Activated naive CD8-positive, alpha-beta T cell treated with anti-CD3 and anti-CD28 coated beads, Interleukin-2, amount 10 ng/mL, durations not matched to agents 7 days and 5 days (primary cell): ENCODE measurements around the gene DAGLB. TPM values are rescaled to one million over a fixed set of nuclear protein-coding genes. Genes with fewer than 3 reads are reported as not detected.
"Not testable (repeated sequence)": the region's sequence is repeated elsewhere in the genome, so short reads cannot be mapped to it uniquely, and the experiment has no call there.

ENCODE experiments used
- ATAC-seq: fragments of 150-1000 bp; cut with Tn5 transposase; one replicate; pipeline ENCODE4 v1.10.0; 2021; ENCODE audit warnings: low read depth, moderate library complexity
- POLR2A ChIA-PET: fragments of 350-600 bp; sonication (Branson Sonifier 250); formaldehyde crosslinking; loops from one replicate; lab custom pipeline; 2021; ENCODE audit warnings: antibody characterized with exemption; lab: Charles Lee
- DNase-seq: peaks from one replicate; pipeline ENCODE4 v3.0.0; 2021
- H3K27ac Mint-ChIP-seq: one replicate; pipeline ENCODE4 v1.8.0; 2022; ENCODE audit warnings: mild to moderate bottlenecking, mixed read lengths
- H3K27me3 Mint-ChIP-seq: one replicate; pipeline ENCODE4 v1.8.0; 2022; ENCODE audit warnings: mild to moderate bottlenecking, moderate library complexity, mixed read lengths
- H3K36me3 Mint-ChIP-seq: one replicate; pipeline ENCODE4 v1.8.0; 2021; ENCODE audit warnings: mild to moderate bottlenecking, mixed read lengths
- H3K4me1 Mint-ChIP-seq: one replicate; pipeline ENCODE4 v1.8.0; 2021; ENCODE audit warnings: mixed read lengths
- H3K4me3 Mint-ChIP-seq: one replicate; pipeline ENCODE4 v1.8.0; 2022; ENCODE audit warnings: mild to moderate bottlenecking, moderate library complexity, mixed read lengths
- H3K9me3 Mint-ChIP-seq: one replicate; pipeline ENCODE4 v1.8.0; 2021; ENCODE audit warnings: mixed read lengths
- total RNA-seq, 2 experiments: library from RNA; stranded (reverse); gene quantifications; one replicate each; pipeline ENCODE4 v1.2.3, GENCODE V29; 2021

Gene DAGLB
- total RNA-seq, 2 experiments from 2014 or later, result 32.3 to 37.2 TPM

DNA sequence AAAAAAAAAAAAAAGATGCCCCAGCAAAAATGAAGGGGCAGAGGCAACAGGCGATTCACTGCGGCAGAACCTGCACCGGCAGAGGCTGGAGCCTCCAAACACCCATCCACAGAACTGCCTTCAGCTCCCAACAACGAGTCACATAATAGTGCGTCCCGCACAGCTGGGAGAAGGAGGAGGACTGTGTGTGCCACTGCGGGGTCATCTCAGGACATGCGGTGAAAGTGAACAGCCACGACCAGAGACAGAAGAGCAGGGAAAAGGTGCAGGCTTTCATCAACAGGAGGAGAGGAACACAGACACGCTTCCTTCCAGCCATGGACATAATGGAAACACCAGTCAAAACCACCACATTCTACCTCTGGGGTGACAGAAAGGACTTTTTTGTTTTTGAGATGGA is 34.1 kb downstream of the DAGLB start:
- H3K27ac Mint-ChIP-seq, result no peak overlapping the region
- H3K9me3 Mint-ChIP-seq, result no peaks in the 10 kb centered on the region
- POLR2A ChIA-PET, result no interaction called here
- ATAC-seq (no peak), DNase-seq (no peak)
- H3K27me3 Mint-ChIP-seq, result no peaks in the 10 kb centered on the region
- H3K4me1 Mint-ChIP-seq, result no peaks in the 10 kb centered on the region
- no peak overlapping the region for H3K4me3 Mint-ChIP-seq
- peaks cover 28% of the 10 kb centered on the region for H3K36me3 Mint-ChIP-seq

DNA sequence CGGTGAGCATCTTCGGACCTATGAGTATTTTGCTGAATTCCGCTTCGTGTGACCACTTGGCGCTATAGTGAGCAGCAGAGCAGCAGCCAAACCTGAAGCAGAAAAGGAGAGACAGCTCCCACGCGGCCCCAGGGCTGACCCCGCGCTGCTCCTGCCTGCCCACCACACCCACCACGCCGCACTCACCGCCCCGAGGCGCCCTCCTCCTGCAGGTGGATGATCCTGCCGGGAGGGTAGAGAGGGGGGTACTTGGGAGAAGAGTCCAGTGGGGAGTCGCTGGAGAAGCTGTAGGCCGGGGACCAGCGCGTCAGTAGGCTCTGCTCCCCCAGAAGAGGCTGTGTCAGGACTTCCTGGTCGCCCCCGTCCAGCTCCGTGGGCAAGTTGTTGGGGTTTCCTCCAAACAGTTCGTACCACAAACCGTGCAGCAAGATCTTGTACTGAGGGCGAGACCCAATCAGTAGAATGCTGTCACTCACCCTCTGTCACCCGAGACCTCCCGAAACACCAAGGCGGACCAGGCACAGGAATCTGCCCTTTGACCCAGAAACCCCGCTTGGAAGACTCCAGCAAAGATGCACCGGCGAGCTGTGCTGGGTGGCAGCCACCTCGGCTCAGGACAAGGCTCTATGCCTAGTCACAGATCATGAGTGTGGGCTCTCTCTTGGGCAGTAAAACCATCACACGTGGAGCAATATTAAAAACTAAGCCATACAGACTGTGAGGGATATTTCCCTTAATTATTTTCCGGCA is 37.6 kb downstream of the DAGLB start:
- peaks cover 27% of the 10 kb centered on the region for H3K36me3 Mint-ChIP-seq
- H3K4me1 Mint-ChIP-seq, result no peaks in the 10 kb centered on the region
- H3K9me3 Mint-ChIP-seq, result no peaks in the 10 kb centered on the region
- no peak overlapping the region for H3K4me3 Mint-ChIP-seq
- no peaks in the 10 kb centered on the region for H3K27me3 Mint-ChIP-seq
- DNase-seq (no peak), ATAC-seq (no peak)
- no peak overlapping the region for H3K27ac Mint-ChIP-seq
- POLR2A ChIA-PET, result no interaction called here

DNA sequence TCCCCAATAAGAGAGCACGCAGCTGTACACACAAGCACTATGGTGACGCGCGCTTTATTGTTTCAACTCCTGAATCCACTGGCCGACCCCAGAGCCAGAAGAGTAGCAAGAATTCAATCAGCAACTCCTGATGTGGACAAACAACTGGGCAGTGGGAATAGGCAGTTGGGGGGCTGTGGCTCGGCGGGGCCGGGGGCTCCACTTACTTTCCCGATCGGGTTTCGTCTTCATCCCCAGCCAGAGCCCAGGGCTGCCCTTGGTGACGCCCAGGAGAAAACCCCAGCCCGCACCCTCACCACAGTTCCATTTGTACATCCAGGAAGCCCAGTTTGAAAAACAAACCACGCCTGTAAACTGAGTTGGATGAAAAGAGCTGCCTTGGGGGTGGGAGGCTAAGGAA is 38.7 kb downstream of the DAGLB start:
- ATAC-seq, result no peak
- Mint-ChIP-seq H3K27ac (no peak overlapping the region), H3K36me3 (peaks cover 21% of the 10 kb centered on the region), H3K4me1 (no peaks in the 10 kb centered on the region), H3K9me3 (no peaks in the 10 kb centered on the region), H3K4me3 (no peak overlapping the region), H3K27me3 (no peaks in the 10 kb centered on the region)
- POLR2A ChIA-PET, result interaction anchor here (0.6 kb wide), 1 partner anchor 36 kb away, joined by 3 read pairs; no protein-coding TSS in a partner anchor
- DNase-seq, result no peak

DNA sequence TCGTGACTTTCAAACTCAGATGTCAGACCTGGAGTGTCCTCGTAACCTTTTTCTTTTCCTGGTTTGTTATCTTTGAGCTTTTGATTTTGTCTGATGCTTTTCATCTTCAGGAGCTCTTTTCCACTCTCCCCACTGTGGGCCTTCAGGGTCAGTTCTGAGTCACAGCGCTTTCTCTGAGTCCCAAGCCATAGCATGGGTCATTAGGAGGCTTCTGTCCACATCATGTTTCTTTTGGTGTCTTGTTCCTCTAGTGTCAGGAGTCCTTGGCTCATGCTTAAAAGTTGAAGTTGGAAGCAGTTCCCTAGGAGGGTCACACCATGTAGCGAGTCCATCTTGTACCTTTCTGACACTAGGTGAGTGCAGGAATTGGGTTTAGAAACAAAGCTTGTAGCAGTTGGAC is 40.3 kb downstream of the DAGLB start:
- POLR2A ChIA-PET, result no interaction called here
- H3K9me3 Mint-ChIP-seq, result no peaks in the 10 kb centered on the region
- DNase-seq (no peak), ATAC-seq (no peak)
- H3K4me1 Mint-ChIP-seq, result peaks cover 3% of the 10 kb centered on the region
- H3K27me3 Mint-ChIP-seq, result no peaks in the 10 kb centered on the region
- H3K4me3 Mint-ChIP-seq, result no peak overlapping the region
- H3K27ac Mint-ChIP-seq, result peak overlapping the region; percentile 19
- peaks cover 23% of the 10 kb centered on the region for H3K36me3 Mint-ChIP-seq

DNA sequence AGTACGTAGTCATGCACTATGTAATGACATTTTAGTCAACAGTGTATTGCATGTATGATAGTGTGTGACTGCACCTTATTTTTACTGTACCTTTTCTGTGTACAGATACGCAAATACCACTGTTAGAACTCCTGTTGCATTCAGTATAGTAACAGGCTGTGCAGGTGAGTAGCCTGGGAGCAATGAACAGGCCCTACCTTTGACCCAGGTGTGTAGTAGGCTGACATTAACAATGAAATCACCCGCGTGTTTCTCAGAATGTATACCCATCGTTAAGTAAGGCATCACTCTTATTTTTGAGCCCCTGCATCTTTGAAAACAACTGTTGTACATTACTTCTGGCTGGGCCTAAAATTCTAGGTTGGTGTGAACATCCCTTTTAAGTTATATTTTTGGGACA is 41.6 kb downstream of the DAGLB start:
- DNase-seq, result no peak
- POLR2A ChIA-PET, result interaction anchor here (0.7 kb wide), 1 partner anchor 28 kb away, joined by 4 read pairs; no protein-coding TSS in a partner anchor
- Mint-ChIP-seq H3K9me3 (no peaks in the 10 kb centered on the region), H3K27me3 (no peaks in the 10 kb centered on the region), H3K27ac (no peak overlapping the region), H3K36me3 (peaks cover 28% of the 10 kb centered on the region), H3K4me1 (peaks cover 3% of the 10 kb centered on the region), H3K4me3 (no peak overlapping the region)
- ATAC-seq, result no peak

DNA sequence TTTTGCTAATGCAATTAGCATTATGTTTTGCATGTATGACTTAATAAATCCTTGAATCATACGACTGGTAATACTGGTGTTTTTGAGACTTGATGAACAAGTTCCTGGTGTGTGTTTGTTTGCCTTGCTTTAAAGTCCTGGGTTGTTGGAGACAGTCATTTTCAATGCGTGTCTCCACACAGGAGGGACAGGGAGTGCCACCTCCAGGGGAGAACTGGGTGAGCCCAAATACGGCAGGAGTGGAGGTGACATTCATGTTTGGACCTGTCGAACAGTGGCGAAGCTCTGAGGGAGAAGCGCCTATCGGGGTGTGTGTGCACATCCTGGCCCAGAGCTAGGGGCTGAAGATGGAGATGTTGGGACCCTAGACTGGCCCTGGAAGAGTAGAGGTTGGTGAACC is 43.8 kb downstream of the DAGLB start:
- H3K9me3 Mint-ChIP-seq, result no peaks in the 10 kb centered on the region

DNA sequence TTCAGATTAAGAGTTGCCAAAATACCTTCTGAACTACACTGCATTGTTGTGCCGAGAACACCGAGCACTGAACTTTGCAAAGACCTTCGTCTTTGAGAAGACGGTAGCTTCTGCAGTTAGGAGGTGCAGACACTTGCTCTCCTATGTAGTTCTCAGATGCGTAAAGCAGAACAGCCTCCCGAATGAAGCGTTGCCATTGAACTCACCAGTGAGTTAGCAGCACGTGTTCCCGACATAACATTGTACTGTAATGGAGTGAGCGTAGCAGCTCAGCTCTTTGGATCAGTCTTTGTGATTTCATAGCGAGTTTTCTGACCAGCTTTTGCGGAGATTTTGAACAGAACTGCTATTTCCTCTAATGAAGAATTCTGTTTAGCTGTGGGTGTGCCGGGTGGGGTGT is 45.0 kb downstream of the DAGLB start:
- no peak for DNase-seq
- Mint-ChIP-seq H3K27me3 (no peaks in the 10 kb centered on the region), H3K27ac (no peak overlapping the region), H3K9me3 (no peaks in the 10 kb centered on the region), H3K4me1 (peaks cover 9% of the 10 kb centered on the region), H3K36me3 (peaks cover 22% of the 10 kb centered on the region), H3K4me3 (no peak overlapping the region)
- ATAC-seq, result no peak
- POLR2A ChIA-PET, result no interaction called here

More for the DNA sequence above, 43.8 kb downstream of the DAGLB start:
- peak overlapping the region; percentile 11 for H3K27ac Mint-ChIP-seq
- H3K27me3 Mint-ChIP-seq, result no peaks in the 10 kb centered on the region
- H3K4me1 Mint-ChIP-seq, result peaks cover 9% of the 10 kb centered on the region
- H3K4me3 Mint-ChIP-seq, result no peak overlapping the region
- POLR2A ChIA-PET, result no interaction called here
- peaks cover 24% of the 10 kb centered on the region for H3K36me3 Mint-ChIP-seq
- DNase-seq, result no peak
- no peak for ATAC-seq

DNA sequence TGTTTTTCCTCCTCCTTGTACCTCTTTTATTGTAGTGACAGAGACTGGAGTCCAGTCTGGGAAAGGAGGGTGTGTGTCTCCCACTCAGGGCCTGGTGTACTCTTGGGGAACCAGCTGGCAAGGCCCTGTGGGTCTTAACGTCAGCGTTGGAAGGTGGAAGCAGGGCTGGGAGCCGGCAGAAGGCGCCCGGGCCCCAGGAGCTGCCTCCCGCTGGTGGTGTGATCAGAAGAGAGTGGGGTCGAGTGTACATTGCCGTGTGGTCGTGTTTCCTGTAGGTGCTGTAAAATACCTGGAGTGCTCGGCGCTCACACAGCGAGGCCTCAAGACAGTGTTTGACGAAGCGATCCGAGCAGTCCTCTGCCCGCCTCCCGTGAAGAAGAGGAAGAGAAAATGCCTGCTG is 45.7 kb downstream of the DAGLB start:
- H3K27me3 Mint-ChIP-seq, result no peaks in the 10 kb centered on the region
- no peak overlapping the region for H3K27ac Mint-ChIP-seq
- no peaks in the 10 kb centered on the region for H3K9me3 Mint-ChIP-seq
- H3K4me1 Mint-ChIP-seq, result peaks cover 10% of the 10 kb centered on the region
- POLR2A ChIA-PET, result no interaction called here
- ATAC-seq (no peak), DNase-seq (no peak)
- H3K4me3 Mint-ChIP-seq, result no peak overlapping the region
- H3K36me3 Mint-ChIP-seq, result peaks cover 17% of the 10 kb centered on the region

DNA sequence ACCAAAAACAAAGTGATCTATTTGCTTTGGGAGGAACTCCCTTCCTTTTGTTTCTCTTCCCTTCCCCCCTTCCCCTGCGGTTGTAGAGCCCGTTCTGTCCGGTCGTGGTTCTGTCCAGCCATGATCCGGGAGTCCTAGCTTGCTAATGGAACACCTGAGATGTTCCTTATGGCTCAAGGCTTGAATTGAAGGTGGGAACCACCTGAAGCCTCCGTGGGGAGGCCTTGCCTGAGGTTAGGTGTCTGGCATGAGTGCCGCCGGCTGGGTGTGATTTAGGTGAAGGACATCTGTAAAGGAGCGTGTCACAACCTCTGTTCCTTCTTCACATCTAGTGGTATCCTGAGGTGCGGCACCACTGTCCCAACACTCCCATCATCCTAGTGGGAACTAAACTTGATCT is 46.2 kb downstream of the DAGLB start:
- POLR2A ChIA-PET, result no interaction called here
- Mint-ChIP-seq H3K4me3 (no peak overlapping the region), H3K27me3 (no peaks in the 10 kb centered on the region), H3K9me3 (no peaks in the 10 kb centered on the region), H3K4me1 (peaks cover 10% of the 10 kb centered on the region), H3K36me3 (peaks cover 17% of the 10 kb centered on the region), H3K27ac (no peak overlapping the region)
- no peak for ATAC-seq
- DNase-seq, result no peak

DNA sequence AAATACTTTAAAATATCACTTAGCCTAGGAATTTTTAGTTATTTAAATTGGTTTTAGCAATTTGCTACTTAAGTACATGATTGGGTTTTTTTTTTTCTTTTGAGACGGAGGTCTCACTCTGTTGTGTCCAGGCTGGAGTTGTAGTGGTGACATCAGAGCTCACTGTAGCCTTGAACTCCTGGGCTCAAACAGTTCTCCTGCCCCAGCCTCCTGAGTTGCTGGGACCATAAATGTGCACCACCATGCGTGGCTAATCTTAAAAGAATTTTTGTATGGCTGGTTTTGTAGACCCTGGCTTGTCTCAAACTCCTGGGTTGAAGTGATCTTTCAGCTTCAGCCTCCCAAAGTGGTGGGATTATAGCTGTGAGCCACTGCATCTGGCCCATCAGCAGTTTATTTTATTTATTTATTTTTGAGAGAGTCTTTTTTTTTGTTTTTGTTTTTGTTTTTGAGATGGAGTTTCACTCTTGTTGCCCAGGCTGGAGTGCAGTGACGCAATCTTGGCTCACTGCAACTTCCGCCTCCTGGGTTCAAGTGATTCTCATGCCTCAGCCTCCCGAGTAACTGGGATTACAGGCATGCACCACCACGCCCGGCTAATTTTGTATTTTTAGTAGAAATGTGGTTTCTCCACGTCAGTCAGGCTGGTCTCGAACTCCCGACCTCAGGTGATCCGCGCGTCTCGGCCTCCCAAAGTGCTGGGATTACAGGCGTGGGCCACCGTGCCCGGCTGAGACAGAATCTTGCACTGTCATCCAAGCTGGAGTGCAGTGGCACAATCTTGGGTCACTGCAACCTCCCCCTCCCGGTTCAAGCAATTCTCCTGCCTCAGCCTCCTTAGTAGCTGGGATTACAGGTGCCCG is 47.3 kb downstream of the DAGLB start:
- ATAC-seq, H3K4me3 Mint-ChIP-seq, DNase-seq, H3K27ac Mint-ChIP-seq, H3K9me3 Mint-ChIP-seq, H3K27me3 Mint-ChIP-seq: not testable (repeated sequence)
- Mint-ChIP-seq H3K36me3 (peaks cover 21% of the 10 kb centered on the region), H3K4me1 (peaks cover 13% of the 10 kb centered on the region)
- POLR2A ChIA-PET, result interaction anchor here (0.7 kb wide), 1 partner anchor 15 kb away, joined by 3 read pairs; no protein-coding TSS in a partner anchor

DNA sequence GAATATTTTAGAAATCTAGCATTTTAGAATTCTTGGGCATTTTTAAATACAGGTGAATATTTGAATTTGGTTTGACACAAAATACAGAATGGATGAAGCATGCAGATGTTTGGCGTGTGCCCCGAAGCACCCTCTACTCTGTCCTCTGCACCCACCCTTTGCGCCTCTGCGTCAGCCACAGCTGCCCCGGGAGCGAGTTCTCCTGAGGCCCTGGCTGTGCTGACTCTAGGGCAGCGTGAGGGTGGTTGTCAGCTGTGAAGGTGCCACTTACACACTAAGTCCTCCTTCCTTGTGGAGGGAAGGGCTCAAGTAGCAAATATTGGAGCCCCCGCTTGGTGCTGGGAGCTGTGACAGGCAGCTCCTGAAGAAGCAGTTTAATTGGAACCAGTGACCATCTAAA is 48.4 kb downstream of the DAGLB start:
- ATAC-seq (no peak), DNase-seq (no peak)
- H3K27me3 Mint-ChIP-seq, result no peaks in the 10 kb centered on the region
- peaks cover 15% of the 10 kb centered on the region for H3K4me1 Mint-ChIP-seq
- POLR2A ChIA-PET, result no interaction called here
- H3K36me3 Mint-ChIP-seq, result peaks cover 25% of the 10 kb centered on the region
- no peak overlapping the region for H3K4me3 Mint-ChIP-seq
- no peaks in the 10 kb centered on the region for H3K9me3 Mint-ChIP-seq
- H3K27ac Mint-ChIP-seq, result no peak overlapping the region

DNA sequence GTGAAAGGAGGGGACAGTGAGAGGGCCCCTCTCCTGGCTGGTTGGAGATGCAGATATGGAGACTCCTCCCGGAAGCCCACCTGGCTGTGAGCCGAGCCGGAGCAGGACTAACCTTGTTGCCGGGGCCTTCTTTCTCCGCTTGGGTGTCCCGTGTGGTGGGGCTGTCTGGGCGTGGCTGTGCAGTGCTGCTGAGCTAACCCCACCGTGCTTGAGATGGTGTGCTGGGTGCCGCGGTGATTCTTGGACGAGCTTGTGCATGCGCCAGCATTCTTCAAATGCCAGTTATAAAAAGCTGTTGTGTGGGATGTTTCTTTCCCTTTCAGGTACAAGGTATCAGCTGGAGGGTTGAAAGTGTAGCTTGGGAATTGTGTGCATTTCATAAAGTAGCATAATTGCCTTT is 48.8 kb downstream of the DAGLB start:
- Mint-ChIP-seq H3K27ac (no peak overlapping the region), H3K4me1 (peaks cover 17% of the 10 kb centered on the region), H3K9me3 (no peaks in the 10 kb centered on the region), H3K27me3 (no peaks in the 10 kb centered on the region), H3K4me3 (no peak overlapping the region), H3K36me3 (peaks cover 26% of the 10 kb centered on the region)
- POLR2A ChIA-PET, result no interaction called here
- ATAC-seq (no peak), DNase-seq (no peak)

DNA sequence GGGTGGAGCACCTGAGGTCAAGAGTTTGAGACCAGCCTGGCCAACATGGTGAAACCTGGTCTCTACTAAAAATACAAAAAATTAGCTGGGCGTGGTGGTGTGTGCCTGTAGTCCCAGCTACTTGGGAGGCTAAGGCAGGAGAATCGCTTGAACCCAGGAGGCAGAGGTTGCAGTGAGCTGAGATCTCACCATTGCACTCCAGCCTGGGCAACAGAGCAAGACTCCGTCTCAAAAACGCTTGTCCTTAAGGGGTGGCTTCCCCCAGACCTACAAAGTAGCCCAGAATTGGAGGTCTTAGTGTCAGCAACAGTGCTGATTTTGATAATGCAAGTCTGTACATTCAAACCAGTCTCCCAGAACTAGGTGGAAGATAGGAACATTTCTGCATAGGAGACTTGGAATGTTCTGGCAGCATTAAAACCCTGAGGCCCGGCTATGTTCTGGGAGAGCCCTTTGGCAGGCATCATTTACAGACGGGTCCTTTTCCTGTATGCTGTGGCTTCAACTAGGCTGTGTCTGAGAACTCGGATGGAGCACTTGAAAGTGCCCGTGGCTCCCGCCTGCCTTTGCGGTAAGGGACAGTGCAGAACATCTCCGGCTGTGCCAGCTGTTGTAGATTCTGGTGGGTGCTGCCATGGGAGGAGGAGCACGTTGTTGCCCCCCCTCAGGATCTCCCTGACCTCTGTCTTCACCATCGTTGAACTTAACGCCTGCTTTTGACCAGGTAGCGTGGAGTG is 49.8 kb downstream of the DAGLB start:
- DNase-seq, H3K4me3 Mint-ChIP-seq, ATAC-seq, POLR2A ChIA-PET, H3K27ac Mint-ChIP-seq, H3K27me3 Mint-ChIP-seq, H3K9me3 Mint-ChIP-seq: not testable (repeated sequence)
- Mint-ChIP-seq H3K4me1 (peaks cover 20% of the 10 kb centered on the region), H3K36me3 (peaks cover 24% of the 10 kb centered on the region)
